Peyer's patch (tissue), 4 donors: ENCODE measurements around the gene ASPN. TPM values are rescaled to one million over a fixed set of nuclear protein-coding genes. Genes with fewer than 3 reads are reported as not detected.

Experiments used
- DNase-seq, 3 donors: peaks; one replicate each; pipeline ENCODE4 v3.0.0-alpha.2; 2017 to 2019
- H3K27ac ChIP-seq, 4 donors: fragments of 200-600 bp; sonication (generic); one replicate each; pipeline ENCODE4 v1.5.1; 2016 to 2019
- H3K27me3 ChIP-seq, 2 donors: fragments of 200-600 bp; sonication (generic); one replicate each; pipeline ENCODE4 v1.5.1; 2019
- H3K36me3 ChIP-seq, 3 donors: fragments of 200-600 bp; sonication (generic); one replicate each; pipeline ENCODE4 v1.5.1; 2016 to 2019
- H3K4me1 ChIP-seq, 4 donors: fragments of 200-600 bp; sonication (generic); one replicate each; pipeline ENCODE4 v1.5.1; 2016 to 2019
- H3K4me3 ChIP-seq, 4 donors: fragments of 200-600 bp; sonication (generic); 1 replicate in 3 of 4; 2 replicates in 1 of 4; pipeline ENCODE4 v1.5.1; 2016 to 2019; ENCODE audit warnings: mild to moderate bottlenecking in 1 of 4
- H3K9me3 ChIP-seq, 4 donors: fragments of 200-600 bp; sonication (generic); one replicate each; pipeline ENCODE4 v1.5.1; 2016 to 2019; ENCODE audit warnings: mild to moderate bottlenecking in 1 of 4
- POLR2A ChIP-seq, 2 donors: fragments of 450-650 bp; IDR thresholded peaks; one replicate each; pipeline ENCODE4 v1.5.1; 2017; ENCODE audit warnings: antibody characterized with exemption in 2 of 2, mild to moderate bottlenecking in 2 of 2, moderate library complexity in 2 of 2
- total RNA-seq, 4 donors: library from RNA; depleted of rRNA; stranded (reverse); fragments of >200 nt; gene quantifications; one replicate each; pipeline ENCODE4 v1.1.0, GENCODE V29; 2016
- TF ChIP-seq, protein P1 (sequence below), 6 experiments: fragments of 450-650 bp in 4 of 6; fragments of 200-600 bp in 2 of 6; sonication (generic) in 1 of 6; IDR thresholded peaks; one replicate each; pipeline ENCODE4 v1.5.1; 2017 to 2019; ENCODE audit warnings: antibody characterized with exemption in 6 of 6, mild to moderate bottlenecking in 3 of 6, moderate library complexity in 1 of 6

Gene ASPN
- total RNA-seq, 4 donors from 2014 or later: 2.5 to 4.7 (median 4.4) TPM

- no peaks in the 10 kb centered on the region for H3K9me3 ChIP-seq
- no peak overlapping the region for H3K4me3 ChIP-seq
- H3K4me1 ChIP-seq: peaks cover 0 to 7% (median 0%) of the 10 kb centered on the region in 4 donors
- DNase-seq: no peak
- no peak overlapping the region for H3K27ac ChIP-seq
- H3K27me3 ChIP-seq: no peaks in the 10 kb centered on the region
- TF ChIP-seq POLR2A (IDR thresholded peaks at IDR 0.05): no peak
- TF ChIP-seq, protein P1, sequence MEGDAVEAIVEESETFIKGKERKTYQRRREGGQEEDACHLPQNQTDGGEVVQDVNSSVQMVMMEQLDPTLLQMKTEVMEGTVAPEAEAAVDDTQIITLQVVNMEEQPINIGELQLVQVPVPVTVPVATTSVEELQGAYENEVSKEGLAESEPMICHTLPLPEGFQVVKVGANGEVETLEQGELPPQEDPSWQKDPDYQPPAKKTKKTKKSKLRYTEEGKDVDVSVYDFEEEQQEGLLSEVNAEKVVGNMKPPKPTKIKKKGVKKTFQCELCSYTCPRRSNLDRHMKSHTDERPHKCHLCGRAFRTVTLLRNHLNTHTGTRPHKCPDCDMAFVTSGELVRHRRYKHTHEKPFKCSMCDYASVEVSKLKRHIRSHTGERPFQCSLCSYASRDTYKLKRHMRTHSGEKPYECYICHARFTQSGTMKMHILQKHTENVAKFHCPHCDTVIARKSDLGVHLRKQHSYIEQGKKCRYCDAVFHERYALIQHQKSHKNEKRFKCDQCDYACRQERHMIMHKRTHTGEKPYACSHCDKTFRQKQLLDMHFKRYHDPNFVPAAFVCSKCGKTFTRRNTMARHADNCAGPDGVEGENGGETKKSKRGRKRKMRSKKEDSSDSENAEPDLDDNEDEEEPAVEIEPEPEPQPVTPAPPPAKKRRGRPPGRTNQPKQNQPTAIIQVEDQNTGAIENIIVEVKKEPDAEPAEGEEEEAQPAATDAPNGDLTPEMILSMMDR (IDR thresholded peaks at IDR 0.05): no peak
- H3K36me3 ChIP-seq: no peaks in the 10 kb centered on the region
These were observed 28.4 kb upstream of the ASPN start for GRCh38 chr9:92510747-92511146.

DNA sequence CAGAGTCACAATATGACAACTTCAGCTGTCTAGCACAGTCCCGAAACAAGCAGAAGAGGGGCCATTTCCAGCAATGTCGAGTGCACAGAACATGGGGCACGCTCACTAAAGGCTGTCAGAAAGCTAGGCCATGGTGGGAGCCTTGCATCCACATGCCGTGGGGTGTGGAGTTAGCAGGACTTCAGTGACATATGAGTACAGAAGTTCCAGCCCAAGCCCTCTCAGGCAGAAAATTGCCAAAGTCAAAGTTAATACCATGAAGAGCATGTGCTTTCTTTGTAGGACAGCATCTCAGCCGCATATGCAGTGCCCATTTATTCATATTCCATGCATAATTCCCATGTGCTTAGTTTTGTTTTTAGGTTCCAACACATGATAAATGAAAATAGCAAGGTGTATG is 26.7 kb upstream of the ASPN start:
- Histone ChIP-seq H3K27ac (no peak overlapping the region), H3K4me3 (no peak overlapping the region), H3K27me3 (no peaks in the 10 kb centered on the region), H3K36me3 (no peaks in the 10 kb centered on the region), H3K9me3 (no peaks in the 10 kb centered on the region), H3K4me1 (peaks cover 0 to 7% (median 0%) of the 10 kb centered on the region in 4 donors)
- no peak for TF ChIP-seq POLR2A (IDR thresholded peaks at IDR 0.05)
- TF ChIP-seq, protein P1 (IDR thresholded peaks at IDR 0.05): no peak
- no peak for DNase-seq

GRCh38 chr9:92508018-92508820 is 25.9 kb upstream of the ASPN start:
- H3K4me1 ChIP-seq: peaks cover 0 to 7% (median 0%) of the 10 kb centered on the region in 4 donors
- H3K9me3 ChIP-seq: no peaks in the 10 kb centered on the region
- H3K27ac ChIP-seq: peak overlapping the region in 1 of 4 donors; percentile 74
- H3K36me3 ChIP-seq: no peaks in the 10 kb centered on the region
- H3K27me3 ChIP-seq: no peaks in the 10 kb centered on the region
- no peak overlapping the region for H3K4me3 ChIP-seq
- TF ChIP-seq, protein P1 (IDR thresholded peaks at IDR 0.05): no peak
- no peak for TF ChIP-seq POLR2A (IDR thresholded peaks at IDR 0.05)
- DNase-seq: no peak

DNA sequence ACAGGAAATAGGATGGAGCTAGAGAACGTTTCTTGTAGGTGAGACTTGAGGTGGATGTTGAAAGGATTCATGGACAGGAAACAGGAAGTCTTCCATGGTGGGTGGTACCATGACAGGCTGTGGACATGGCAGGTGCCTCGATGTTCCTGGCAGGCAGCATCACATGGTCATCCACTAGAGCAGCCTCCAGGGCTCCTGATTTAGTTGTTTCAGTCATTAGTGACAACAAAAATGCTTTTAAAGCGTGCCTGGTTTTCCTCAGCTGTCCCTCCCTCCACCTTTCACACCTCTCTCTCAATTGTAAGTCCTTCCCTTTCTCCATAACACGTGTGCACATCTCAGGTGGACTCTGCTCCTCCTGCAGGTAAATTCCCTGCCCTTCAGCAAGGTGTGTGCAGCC is 25.2 kb upstream of the ASPN start:
- H3K4me3 ChIP-seq: no peak overlapping the region
- peak overlapping the region in 1 of 4 donors; percentile 74 for H3K27ac ChIP-seq
- no peaks in the 10 kb centered on the region for H3K9me3 ChIP-seq
- no peak for DNase-seq
- no peaks in the 10 kb centered on the region for H3K27me3 ChIP-seq
- no peak for TF ChIP-seq POLR2A (IDR thresholded peaks at IDR 0.05)
- TF ChIP-seq, protein P1 (IDR thresholded peaks at IDR 0.05): no peak
- no peaks in the 10 kb centered on the region for H3K36me3 ChIP-seq
- peaks cover 0 to 7% (median 0%) of the 10 kb centered on the region in 4 donors for H3K4me1 ChIP-seq

- no peak for DNase-seq
- no peak overlapping the region for H3K4me3 ChIP-seq
- TF ChIP-seq POLR2A (IDR thresholded peaks at IDR 0.05): no peak
- TF ChIP-seq, protein P1 (IDR thresholded peaks at IDR 0.05): peak in 2 of 6 experiments; percentile 14 to 20
- peak overlapping the region in 1 of 4 donors; percentile 74 for H3K27ac ChIP-seq
- H3K4me1 ChIP-seq: peaks cover 0 to 7% (median 0%) of the 10 kb centered on the region in 4 donors
- H3K36me3 ChIP-seq: no peaks in the 10 kb centered on the region
- H3K27me3 ChIP-seq: no peaks in the 10 kb centered on the region
- H3K9me3 ChIP-seq: no peaks in the 10 kb centered on the region
These were observed 24.7 kb upstream of the ASPN start for GRCh38 chr9:92507005-92507404.
